ENCODE results near the gene PMEPA1.

PMEPA1 gene

DNA sequence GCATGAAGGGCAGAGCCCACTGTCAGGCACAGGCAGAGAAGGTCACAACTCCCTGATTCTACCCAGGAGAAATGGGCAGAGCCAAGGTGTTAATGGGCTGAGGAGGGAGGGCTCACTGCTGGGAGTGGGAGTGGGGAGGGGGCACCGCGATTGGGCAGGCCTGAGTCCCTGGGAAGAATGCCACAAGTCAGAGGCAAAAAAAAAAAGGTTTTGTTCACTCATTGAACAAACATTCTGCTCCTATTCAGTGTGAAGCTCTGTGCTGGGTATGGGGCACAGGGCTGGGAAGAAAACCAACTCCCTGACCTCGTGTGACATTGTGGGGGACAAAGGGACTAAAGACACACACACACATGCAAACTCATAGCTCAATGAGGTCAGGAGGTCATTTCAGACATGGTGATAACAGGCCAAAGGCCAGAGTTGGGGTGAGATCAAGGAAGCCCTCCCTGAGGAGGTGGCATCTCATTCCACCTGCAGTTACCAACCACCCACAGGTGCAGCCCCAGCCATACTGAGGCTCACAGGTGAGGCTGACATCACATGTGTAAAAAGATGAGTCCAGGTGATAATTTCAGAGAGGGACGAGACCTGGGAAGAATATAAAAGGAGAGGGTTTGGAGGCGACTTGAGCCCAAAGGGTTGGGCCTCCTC, 3.2 kb upstream of the PMEPA1 start:
- Histone ChIP-seq H3K36me3 (ENCODE audit: insufficient read depth, low read length) (no peaks in the 10 kb centered on the region), H3K27me3 (ENCODE audit: insufficient read depth, low read length) (peaks cover 18% of the 10 kb centered on the region), H3K9me3 (ENCODE audit: low read length) (no peaks in the 10 kb centered on the region)

GRCh38 chr20:57712341-57712740, 2.5 kb upstream of the PMEPA1 start:
- H3K27me3 ChIP-seq (ENCODE audit: insufficient read depth, low read length): peaks cover 18% of the 10 kb centered on the region

More for the DNA sequence above, 3.2 kb upstream of the PMEPA1 start:
- Histone ChIP-seq H3K4me3 (ENCODE audit: low read length) (no peak overlapping the region), H2AFZ (ENCODE audit: low read depth, low read length) (no peak overlapping the region), H3K4me1 (ENCODE audit: insufficient read depth, low read length) (peaks cover 39% of the 10 kb centered on the region)

GRCh38 chr20:57711826-57712225, 2.0 kb upstream of the PMEPA1 start:
- no peak overlapping the region for H2AFZ ChIP-seq (ENCODE audit: low read depth, low read length)
- H3K36me3 ChIP-seq (ENCODE audit: insufficient read depth, low read length): no peaks in the 10 kb centered on the region
- peaks cover 18% of the 10 kb centered on the region for H3K27me3 ChIP-seq (ENCODE audit: insufficient read depth, low read length)
- no peaks in the 10 kb centered on the region for H3K9me3 ChIP-seq (ENCODE audit: low read length)
- H3K4me1 ChIP-seq (ENCODE audit: insufficient read depth, low read length): peaks cover 47% of the 10 kb centered on the region
- H3K4me3 ChIP-seq (ENCODE audit: low read length): no peak overlapping the region

More at GRCh38 chr20:57712341-57712740, 2.5 kb upstream of the PMEPA1 start:
- no peak overlapping the region for H2AFZ ChIP-seq (ENCODE audit: low read depth, low read length)
- H3K9me3 ChIP-seq (ENCODE audit: low read length): no peaks in the 10 kb centered on the region
- peaks cover 41% of the 10 kb centered on the region for H3K4me1 ChIP-seq (ENCODE audit: insufficient read depth, low read length)
- H3K36me3 ChIP-seq (ENCODE audit: insufficient read depth, low read length): no peaks in the 10 kb centered on the region
- no peak overlapping the region for H3K4me3 ChIP-seq (ENCODE audit: low read length)

- Histone ChIP-seq H2AFZ (ENCODE audit: low read depth, low read length) (no peak overlapping the region), H3K9me3 (ENCODE audit: low read length) (no peaks in the 10 kb centered on the region), H3K4me1 (ENCODE audit: insufficient read depth, low read length) (peaks cover 49% of the 10 kb centered on the region), H3K27me3 (ENCODE audit: insufficient read depth, low read length) (peaks cover 12% of the 10 kb centered on the region), H3K4me3 (ENCODE audit: low read length) (no peak overlapping the region), H3K36me3 (ENCODE audit: insufficient read depth, low read length) (no peaks in the 10 kb centered on the region)
Measured at GRCh38 chr20:57711311-57711712, 1.5 kb upstream of the PMEPA1 start.

DNA sequence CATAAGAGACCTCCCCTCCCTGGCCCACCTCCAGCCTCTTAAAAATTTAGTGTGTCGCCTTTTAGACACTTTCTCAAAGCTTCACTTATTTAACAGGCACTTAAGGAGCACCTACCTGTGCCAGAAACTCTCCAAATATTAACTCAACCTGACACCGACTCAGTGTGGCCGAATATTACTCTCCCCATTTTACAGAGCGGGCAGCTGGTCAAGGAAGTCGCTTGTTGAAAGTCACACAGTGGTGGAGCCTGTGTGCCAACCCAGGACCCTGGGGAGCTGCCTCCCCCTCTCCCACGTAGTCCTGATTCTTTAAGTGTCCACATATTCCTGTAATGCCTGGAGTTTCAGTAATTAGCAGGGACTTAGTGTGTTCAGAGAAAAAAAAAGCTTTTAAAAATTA, 1.0 kb upstream of the PMEPA1 start:
- Histone ChIP-seq H3K4me1 (ENCODE audit: insufficient read depth, low read length) (peaks cover 49% of the 10 kb centered on the region), H3K27me3 (ENCODE audit: insufficient read depth, low read length) (peaks cover 12% of the 10 kb centered on the region), H3K9me3 (ENCODE audit: low read length) (no peaks in the 10 kb centered on the region), H2AFZ (ENCODE audit: low read depth, low read length) (no peak overlapping the region), H3K36me3 (ENCODE audit: insufficient read depth, low read length) (no peaks in the 10 kb centered on the region), H3K4me3 (ENCODE audit: low read length) (peak overlapping the region; percentile 54)

GRCh38 chr20:57708694-57709673, 831 bp downstream of the PMEPA1 start:
- H3K36me3 ChIP-seq (ENCODE audit: insufficient read depth, low read length): no peaks in the 10 kb centered on the region
- no peak overlapping the region for H2AFZ ChIP-seq (ENCODE audit: low read depth, low read length)
- peak overlapping the region; percentile 54 for H3K4me3 ChIP-seq (ENCODE audit: low read length)
- H3K27me3 ChIP-seq (ENCODE audit: insufficient read depth, low read length): no peaks in the 10 kb centered on the region
- peaks cover 63% of the 10 kb centered on the region for H3K4me1 ChIP-seq (ENCODE audit: insufficient read depth, low read length)
- no peaks in the 10 kb centered on the region for H3K9me3 ChIP-seq (ENCODE audit: low read length)

- Histone ChIP-seq H3K9me3 (ENCODE audit: low read length) (no peaks in the 10 kb centered on the region), H3K27me3 (ENCODE audit: insufficient read depth, low read length) (no peaks in the 10 kb centered on the region), H2AFZ (ENCODE audit: low read depth, low read length) (no peak overlapping the region), H3K4me1 (ENCODE audit: insufficient read depth, low read length) (peaks cover 57% of the 10 kb centered on the region), H3K4me3 (ENCODE audit: low read length) (peak overlapping the region; percentile 54), H3K36me3 (ENCODE audit: insufficient read depth, low read length) (no peaks in the 10 kb centered on the region)
Measured at GRCh38 chr20:57707849-57708693, 1.7 kb downstream of the PMEPA1 start.

DNA sequence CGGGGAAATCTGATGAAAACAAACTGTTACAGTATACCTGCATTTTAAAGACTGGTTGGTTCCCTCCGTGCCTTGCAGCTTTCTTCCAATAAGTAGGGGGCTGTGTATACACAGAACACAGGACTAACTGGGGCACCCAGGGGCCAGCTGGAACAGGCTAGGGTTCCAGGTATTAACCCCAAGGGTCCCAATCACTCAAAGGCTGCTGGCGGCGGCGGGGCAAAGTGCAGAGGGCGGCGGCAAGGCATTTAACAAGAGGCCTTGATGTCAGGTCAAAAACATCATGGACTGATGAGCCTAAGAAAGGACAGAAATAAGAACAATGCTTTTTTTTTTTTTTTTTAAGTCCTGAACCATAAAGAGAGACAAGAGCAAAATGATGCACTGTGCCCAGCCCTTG, 2.5 kb downstream of the PMEPA1 start:
- no peak overlapping the region for H2AFZ ChIP-seq (ENCODE audit: low read depth, low read length)
- H3K4me3 ChIP-seq (ENCODE audit: low read length): no peak overlapping the region
- no peaks in the 10 kb centered on the region for H3K9me3 ChIP-seq (ENCODE audit: low read length)
- peaks cover 49% of the 10 kb centered on the region for H3K4me1 ChIP-seq (ENCODE audit: insufficient read depth, low read length)
- no peaks in the 10 kb centered on the region for H3K36me3 ChIP-seq (ENCODE audit: insufficient read depth, low read length)
- H3K27me3 ChIP-seq (ENCODE audit: insufficient read depth, low read length): no peaks in the 10 kb centered on the region

DNA sequence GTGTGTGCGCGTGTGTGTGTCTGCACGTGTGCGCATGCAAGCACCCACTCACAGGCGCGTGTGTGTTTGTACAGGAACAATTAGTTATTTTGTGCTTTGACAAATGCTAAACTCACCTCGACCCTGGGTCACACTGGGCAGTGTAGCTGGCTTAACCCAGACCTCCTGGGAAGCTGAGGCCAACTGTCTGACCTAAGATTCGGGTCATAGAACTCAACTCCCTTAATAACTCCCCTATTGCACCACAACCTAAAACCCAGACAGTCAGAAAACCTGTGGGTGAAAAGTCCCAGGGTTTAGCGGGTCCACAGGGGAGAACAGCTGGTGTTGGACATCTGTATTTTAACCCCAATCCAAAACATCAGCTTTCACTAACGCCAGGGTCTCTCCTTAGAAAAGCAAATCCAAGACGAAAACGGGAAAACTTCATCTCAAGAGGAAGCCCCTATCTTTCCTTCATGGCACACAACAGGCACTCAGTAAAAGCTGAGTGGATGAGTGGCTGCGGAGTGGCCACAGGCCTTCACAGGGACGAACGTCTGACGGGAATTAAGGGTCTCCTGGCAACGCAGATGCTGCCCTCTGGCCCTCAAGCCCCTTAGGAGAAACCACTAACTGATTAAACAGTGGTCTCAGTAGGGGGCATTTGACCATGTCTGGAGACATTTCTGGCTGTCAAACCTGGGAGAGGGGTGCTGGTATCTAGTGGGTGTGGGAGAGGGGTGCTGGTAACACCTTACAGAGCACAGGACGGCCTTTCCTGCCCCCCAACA, 4.5 kb downstream of the PMEPA1 start:
- Histone ChIP-seq H3K9me3 (ENCODE audit: low read length) (no peaks in the 10 kb centered on the region), H3K27me3 (ENCODE audit: insufficient read depth, low read length) (no peaks in the 10 kb centered on the region), H3K4me3 (ENCODE audit: low read length) (no peak overlapping the region), H3K36me3 (ENCODE audit: insufficient read depth, low read length) (no peaks in the 10 kb centered on the region), H3K4me1 (ENCODE audit: insufficient read depth, low read length) (peaks cover 36% of the 10 kb centered on the region), H2AFZ (ENCODE audit: low read depth, low read length) (no peak overlapping the region)

- no peaks in the 10 kb centered on the region for H3K27me3 ChIP-seq (ENCODE audit: insufficient read depth, low read length)
- H3K9me3 ChIP-seq (ENCODE audit: low read length): no peaks in the 10 kb centered on the region
- H3K4me1 ChIP-seq (ENCODE audit: insufficient read depth, low read length): peaks cover 36% of the 10 kb centered on the region
- no peak overlapping the region for H2AFZ ChIP-seq (ENCODE audit: low read depth, low read length)
- no peaks in the 10 kb centered on the region for H3K36me3 ChIP-seq (ENCODE audit: insufficient read depth, low read length)
- H3K4me3 ChIP-seq (ENCODE audit: low read length): no peak overlapping the region
Measured at GRCh38 chr20:57704245-57704644, 5.6 kb downstream of the PMEPA1 start.

GRCh38 chr20:57703013-57703412, 6.8 kb downstream of the PMEPA1 start:
- Histone ChIP-seq H3K4me1 (ENCODE audit: insufficient read depth, low read length) (peaks cover 27% of the 10 kb centered on the region), H3K27me3 (ENCODE audit: insufficient read depth, low read length) (no peaks in the 10 kb centered on the region), H2AFZ (ENCODE audit: low read depth, low read length) (no peak overlapping the region), H3K9me3 (ENCODE audit: low read length) (no peaks in the 10 kb centered on the region), H3K36me3 (ENCODE audit: insufficient read depth, low read length) (no peaks in the 10 kb centered on the region), H3K4me3 (ENCODE audit: low read length) (no peak overlapping the region)

DNA sequence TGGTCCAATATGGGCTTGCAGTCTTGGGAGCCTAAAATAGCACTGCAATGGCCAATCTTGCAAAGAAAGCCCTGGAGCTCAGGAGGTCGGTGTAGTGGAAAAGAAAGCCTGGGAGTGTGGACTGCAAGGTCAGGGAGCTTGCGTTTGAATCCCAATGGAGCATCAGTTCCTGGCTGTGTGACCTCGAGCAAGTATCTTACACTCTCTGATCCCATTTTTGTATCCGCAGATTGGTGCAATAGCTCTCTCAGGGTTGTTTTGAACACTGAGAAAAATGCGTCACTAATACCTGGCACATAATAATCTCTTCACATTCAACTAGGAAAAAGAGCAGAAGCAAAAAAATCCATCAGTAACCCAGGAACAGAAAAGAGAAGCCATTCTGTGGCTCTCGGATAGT, 7.3 kb downstream of the PMEPA1 start:
- no peaks in the 10 kb centered on the region for H3K36me3 ChIP-seq (ENCODE audit: insufficient read depth, low read length)
- H3K27me3 ChIP-seq (ENCODE audit: insufficient read depth, low read length): no peaks in the 10 kb centered on the region
- H3K9me3 ChIP-seq (ENCODE audit: low read length): no peaks in the 10 kb centered on the region
- H2AFZ ChIP-seq (ENCODE audit: low read depth, low read length): no peak overlapping the region
- no peak overlapping the region for H3K4me3 ChIP-seq (ENCODE audit: low read length)
- peaks cover 22% of the 10 kb centered on the region for H3K4me1 ChIP-seq (ENCODE audit: insufficient read depth, low read length)
